HepG2 (cell line): ENCODE results near the gene FANCD2. TPM values are rescaled to one million over a fixed set of nuclear protein-coding genes. Genes with fewer than 3 reads are reported as not detected.

ENCODE experiments used
- ARNT2 ChIP-seq: sonication (generic); formaldehyde crosslinking; IDR thresholded peaks from 2 replicates; pipeline ENCODE4 v1.8.0; 2022; ENCODE audit warnings: mild to moderate bottlenecking, low read depth, missing genetic modification reagents, moderate library complexity
- MAFG ChIP-seq: sonication (generic); formaldehyde crosslinking; IDR thresholded peaks from 2 replicates; pipeline ENCODE4 v1.5.1; 2020; ENCODE audit warnings: mild to moderate bottlenecking, missing genetic modification reagents
- RBFOX2 ChIP-seq: fragments of 200-400 bp; formaldehyde crosslinking; IDR thresholded peaks from 2 replicates; pipeline ENCODE4 v1.6.1; 2017; ENCODE audit warnings: low read depth, mild to moderate bottlenecking, low read length
- ZBTB38 ChIP-seq: sonication (generic); formaldehyde crosslinking; IDR thresholded peaks from 2 replicates; pipeline ENCODE4 v1.5.1; 2020; ENCODE audit warnings: mild to moderate bottlenecking, missing genetic modification reagents
- ZKSCAN1 ChIP-seq: fragments of 150-350 bp; IDR thresholded peaks from 2 replicates; pipeline ENCODE4 v1.6.1; 2014; ENCODE audit warnings: low read length
- ZNF337 ChIP-seq: sonication (generic); formaldehyde crosslinking; IDR thresholded peaks from 2 replicates; pipeline ENCODE4 v1.5.1; 2020; ENCODE audit warnings: missing genetic modification reagents, low read depth, mild to moderate bottlenecking, borderline replicate concordance
- ZNF33B ChIP-seq: sonication (generic); formaldehyde crosslinking; IDR thresholded peaks from 2 replicates; pipeline ENCODE4 v1.5.1; 2020; ENCODE audit warnings: mild to moderate bottlenecking, missing genetic modification reagents
- polyA plus RNA-seq, 8 experiments: library from polyadenylated mRNA; depleted of rRNA in 3 of 8; stranded (reverse) in 7 of 8; unstranded in 1 of 8; fragments of >200 nt; fragmentation: Illumina TruSeq in 4 of 8; extraction: Trizol in 4 of 8; gene quantifications; 2 replicates each; pipeline versions ENCODE4 v1.2.1 to v1.2.3, GENCODE V29; 2011 to 2016; ENCODE audit warnings: low read depth in 4 of 8, missing spikeins in 1 of 8, mixed read lengths in 1 of 8; ENCODE audit not compliant: insufficient read depth in 1 of 8
- total RNA-seq, 5 experiments: library from RNA; depleted of rRNA; stranded (reverse); fragments of >200 nt; fragmentation: Illumina TruSeq; extraction: Trizol; gene quantifications; 2 replicates each; pipeline ENCODE4 v1.2.3, GENCODE V29; 2016; ENCODE audit warnings: low read depth in 1 of 5
- TF ChIP-seq, protein P1 (sequence below): sonication (generic); formaldehyde crosslinking; IDR thresholded peaks from 2 replicates; pipeline ENCODE4 v1.4.0; 2020; ENCODE audit warnings: missing genetic modification reagents, borderline replicate concordance

FANCD2 gene
- total and polyA plus RNA-seq, 2 of the 13 experiments (the other 11 are each of a cell fraction or from before 2014, with no cell fraction given) = 10.1 to 42.0 TPM

DNA sequence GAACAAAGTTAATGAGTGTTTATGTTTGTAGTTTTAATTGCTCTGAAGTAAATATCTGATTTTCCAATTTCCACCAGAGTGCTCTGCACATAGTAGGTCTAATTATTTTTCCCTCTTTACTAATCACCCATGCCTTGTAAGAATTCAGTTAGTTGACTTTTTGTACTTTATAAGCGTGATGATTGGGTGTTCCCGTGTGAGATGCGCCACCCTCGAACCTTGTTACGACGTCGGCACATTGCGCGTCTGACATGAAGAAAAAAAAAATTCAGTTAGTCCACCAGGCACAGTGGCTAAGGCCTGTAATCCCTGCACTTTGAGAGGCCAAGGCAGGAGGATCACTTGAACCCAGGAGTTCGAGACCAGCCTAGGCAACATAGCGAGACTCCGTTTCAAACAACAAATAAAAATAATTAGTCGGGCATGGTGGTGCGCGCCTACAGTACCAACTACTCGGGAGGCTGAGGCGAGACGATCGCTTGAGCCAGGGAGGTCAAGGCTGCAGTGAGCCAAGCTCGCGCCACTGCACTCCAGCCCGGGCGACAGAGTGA is 114.8 kb downstream of the FANCD2 start (continued):
- TF ChIP-seq RBFOX2 (no peak), ARNT2 (no peak), MAFG (no peak), ZKSCAN1 (peak; percentile 99), ZNF33B (0 out of 2 replicates have a peak, but pooled peaks have one; percentile 20), ZBTB38 (peak; percentile 90; the same call in 1 of the 2 replicates), ZNF337 (0 out of 2 replicates have a peak, but pooled peaks have one; percentile 56)
- TF ChIP-seq, protein P1, sequence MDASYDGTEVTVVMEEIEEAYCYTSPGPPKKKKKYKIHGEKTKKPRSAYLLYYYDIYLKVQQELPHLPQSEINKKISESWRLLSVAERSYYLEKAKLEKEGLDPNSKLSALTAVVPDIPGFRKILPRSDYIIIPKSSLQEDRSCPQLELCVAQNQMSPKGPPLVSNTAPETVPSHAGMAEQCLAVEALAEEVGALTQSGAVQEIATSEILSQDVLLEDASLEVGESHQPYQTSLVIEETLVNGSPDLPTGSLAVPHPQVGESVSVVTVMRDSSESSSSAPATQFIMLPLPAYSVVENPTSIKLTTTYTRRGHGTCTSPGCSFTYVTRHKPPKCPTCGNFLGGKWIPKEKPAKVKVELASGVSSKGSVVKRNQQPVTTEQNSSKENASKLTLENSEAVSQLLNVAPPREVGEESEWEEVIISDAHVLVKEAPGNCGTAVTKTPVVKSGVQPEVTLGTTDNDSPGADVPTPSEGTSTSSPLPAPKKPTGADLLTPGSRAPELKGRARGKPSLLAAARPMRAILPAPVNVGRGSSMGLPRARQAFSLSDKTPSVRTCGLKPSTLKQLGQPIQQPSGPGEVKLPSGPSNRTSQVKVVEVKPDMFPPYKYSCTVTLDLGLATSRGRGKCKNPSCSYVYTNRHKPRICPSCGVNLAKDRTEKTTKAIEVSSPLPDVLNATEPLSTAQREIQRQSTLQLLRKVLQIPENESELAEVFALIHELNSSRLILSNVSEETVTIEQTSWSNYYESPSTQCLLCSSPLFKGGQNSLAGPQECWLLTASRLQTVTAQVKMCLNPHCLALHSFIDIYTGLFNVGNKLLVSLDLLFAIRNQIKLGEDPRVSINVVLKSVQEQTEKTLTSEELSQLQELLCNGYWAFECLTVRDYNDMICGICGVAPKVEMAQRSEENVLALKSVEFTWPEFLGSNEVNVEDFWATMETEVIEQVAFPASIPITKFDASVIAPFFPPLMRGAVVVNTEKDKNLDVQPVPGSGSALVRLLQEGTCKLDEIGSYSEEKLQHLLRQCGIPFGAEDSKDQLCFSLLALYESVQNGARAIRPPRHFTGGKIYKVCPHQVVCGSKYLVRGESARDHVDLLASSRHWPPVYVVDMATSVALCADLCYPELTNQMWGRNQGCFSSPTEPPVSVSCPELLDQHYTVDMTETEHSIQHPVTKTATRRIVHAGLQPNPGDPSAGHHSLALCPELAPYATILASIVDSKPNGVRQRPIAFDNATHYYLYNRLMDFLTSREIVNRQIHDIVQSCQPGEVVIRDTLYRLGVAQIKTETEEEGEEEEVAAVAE = 0 out of 2 replicates have a peak, but pooled peaks have one; percentile 1
